MCF 10A (cell line): ENCODE results near the gene GGA2. TPM values are rescaled to one million over a fixed set of nuclear protein-coding genes. Genes with fewer than 3 reads are reported as not detected.
"Not testable (repeated sequence)": the region's sequence is repeated elsewhere in the genome, so short reads cannot be mapped to it uniquely, and the experiment has no call there.

Source experiments
- BruUV-seq: library from RNA; stranded (reverse); fragments of 400-500 nt; replicated peaks from 2 replicates; lab custom pipeline; 2021; lab: Mats Ljungman, UMichigan
- CTCF ChIA-PET: fragments of 300-600 bp; sonication (Branson Sonifier 250); formaldehyde crosslinking; extraction: SDS; loops from one replicate; lab custom pipeline; 2021; ENCODE audit warnings: antibody characterized with exemption, inconsistent platforms; lab: Yijun Ruan, JAX
- POLR2A ChIA-PET: fragments of 300-600, 350-650 bp; sonication (Branson Sonifier 250); formaldehyde crosslinking; extraction: SDS; loops from one replicate; lab custom pipeline; 2020; ENCODE audit warnings: antibody characterized with exemption, inconsistent platforms; lab: Yijun Ruan, JAX
- DNase-seq: peaks from one replicate; pipeline ENCODE4 v3.0.0-alpha.2; 2018; ENCODE audit not compliant: unreplicated experiment
- H3K27ac Mint-ChIP-seq: one replicate; pipeline ENCODE4 v1.8.0; 2022; ENCODE audit warnings: mild to moderate bottlenecking, low read depth, mixed read lengths; ENCODE audit not compliant: unreplicated experiment
- H3K27me3 Mint-ChIP-seq: one replicate; pipeline ENCODE4 v1.8.0; 2022; ENCODE audit warnings: mixed read lengths; ENCODE audit not compliant: insufficient read depth, unreplicated experiment
- H3K36me3 Mint-ChIP-seq: one replicate; pipeline ENCODE4 v1.8.0; 2022; ENCODE audit warnings: mild to moderate bottlenecking, moderate library complexity, mixed read lengths; ENCODE audit not compliant: insufficient read depth, unreplicated experiment
- H3K4me1 Mint-ChIP-seq: one replicate; pipeline ENCODE4 v1.8.0; 2022; ENCODE audit warnings: mixed read lengths; ENCODE audit not compliant: insufficient read depth, unreplicated experiment
- H3K4me3 Mint-ChIP-seq: one replicate; pipeline ENCODE4 v1.8.0; 2022; ENCODE audit warnings: mild to moderate bottlenecking, moderate library complexity, mixed read lengths; ENCODE audit not compliant: unreplicated experiment
- H3K9me3 Mint-ChIP-seq: one replicate; pipeline ENCODE4 v1.8.0; 2022; ENCODE audit warnings: mixed read lengths; ENCODE audit not compliant: unreplicated experiment
- CTCF ChIP-seq: fragments of 200-600 bp; IDR thresholded peaks from one replicate; pipeline ENCODE4 v1.8.0; 2022; ENCODE audit warnings: antibody characterized with exemption, mild to moderate bottlenecking; ENCODE audit not compliant: unreplicated experiment
- intact Hi-C: fragments of 100-400 bp; cut with micrococcal nuclease; formaldehyde crosslinking; loops from 2 replicates; pipeline ENCODE4 v1.14.1; 2022
- total RNA-seq: library from RNA; stranded (reverse); gene quantifications from 2 replicates; pipeline ENCODE4 v1.2.3, GENCODE V29; 2022

GGA2 gene
- total RNA-seq, 1 experiment from 2014 or later: 22.2 TPM

GRCh38 chr16:23484510-23485256 lies 25.6 kb downstream of the GGA2 start:
- POLR2A ChIA-PET: no interaction called here
- no peaks in the 10 kb centered on the region for H3K9me3 Mint-ChIP-seq
- no peak for TF ChIP-seq CTCF
- H3K27me3 Mint-ChIP-seq: no peaks in the 10 kb centered on the region
- H3K27ac Mint-ChIP-seq: no peak overlapping the region
- CTCF ChIA-PET: interaction anchor here (1.3 kb wide), 1 partner anchor 303 kb away, joined by 4 read pairs; no protein-coding TSS in a partner anchor
- BruUV-seq: no TSS peak
- DNase-seq: no peak
- no peaks in the 10 kb centered on the region for H3K4me1 Mint-ChIP-seq
- H3K4me3 Mint-ChIP-seq: no peak overlapping the region
- peaks cover 85% of the 10 kb centered on the region for H3K36me3 Mint-ChIP-seq
- intact Hi-C loops: no loop called here

GRCh38 chr16:23483492-23483891 lies 26.8 kb downstream of the GGA2 start:
- CTCF ChIA-PET, POLR2A ChIA-PET, H3K27ac Mint-ChIP-seq, H3K27me3 Mint-ChIP-seq, intact Hi-C loops, BruUV-seq, H3K4me3 Mint-ChIP-seq, DNase-seq, H3K9me3 Mint-ChIP-seq, H3K4me1 Mint-ChIP-seq: not testable (repeated sequence)
- H3K36me3 Mint-ChIP-seq: peaks cover 90% of the 10 kb centered on the region

GRCh38 chr16:23482778-23483177 lies 27.5 kb downstream of the GGA2 start:
- no TSS peak for BruUV-seq
- ChIA-PET CTCF (no interaction called here), POLR2A (no interaction called here)
- Mint-ChIP-seq H3K4me3 (no peak overlapping the region), H3K36me3 (peaks cover 90% of the 10 kb centered on the region), H3K9me3 (no peaks in the 10 kb centered on the region), H3K27ac (no peak overlapping the region), H3K4me1 (no peaks in the 10 kb centered on the region), H3K27me3 (no peaks in the 10 kb centered on the region)
- DNase-seq: no peak
- intact Hi-C loops: no loop called here
- no peak for TF ChIP-seq CTCF

GRCh38 chr16:23480257-23480656 lies 30.0 kb downstream of the GGA2 start:
- no TSS peak for BruUV-seq
- no peak for DNase-seq
- H3K36me3 Mint-ChIP-seq: peaks cover 95% of the 10 kb centered on the region
- ChIA-PET CTCF (interaction anchor here (0.5 to 0.7 kb wide), 2 partner anchors 10 to 1706 kb away, joined by 3 to 4 read pairs; no protein-coding TSS in a partner anchor), POLR2A (interaction anchor here (1.1 to 1.5 kb wide), 2 partner anchors 10 to 17 kb away, joined by 3 to 6 read pairs; no protein-coding TSS in a partner anchor)
- no peaks in the 10 kb centered on the region for H3K4me1 Mint-ChIP-seq
- no peak overlapping the region for H3K27ac Mint-ChIP-seq
- no peak for TF ChIP-seq CTCF
- H3K27me3 Mint-ChIP-seq: no peaks in the 10 kb centered on the region
- no peak overlapping the region for H3K4me3 Mint-ChIP-seq
- intact Hi-C loops: no loop called here
- no peaks in the 10 kb centered on the region for H3K9me3 Mint-ChIP-seq
